DMS53 treated with DMSO at 0.1 percent for 48 hours (cell line): Measurements from ENCODE around the gene PCDHGA2.
"Not testable (repeated sequence)": the region's sequence is repeated elsewhere in the genome, so short reads cannot be mapped to it uniquely, and the experiment has no call there.

ENCODE experiments used
- DNase-seq: peaks from one replicate; lab custom pipeline; 2025; ENCODE audit not compliant: unreplicated experiment; lab: John Stamatoyannopoulos, UW

PCDHGA2 gene

GRCh38 chr5:141346017-141346416, 7.5 kb downstream of the PCDHGA2 start:
- DNase-seq, result not testable (repeated sequence)

DNA sequence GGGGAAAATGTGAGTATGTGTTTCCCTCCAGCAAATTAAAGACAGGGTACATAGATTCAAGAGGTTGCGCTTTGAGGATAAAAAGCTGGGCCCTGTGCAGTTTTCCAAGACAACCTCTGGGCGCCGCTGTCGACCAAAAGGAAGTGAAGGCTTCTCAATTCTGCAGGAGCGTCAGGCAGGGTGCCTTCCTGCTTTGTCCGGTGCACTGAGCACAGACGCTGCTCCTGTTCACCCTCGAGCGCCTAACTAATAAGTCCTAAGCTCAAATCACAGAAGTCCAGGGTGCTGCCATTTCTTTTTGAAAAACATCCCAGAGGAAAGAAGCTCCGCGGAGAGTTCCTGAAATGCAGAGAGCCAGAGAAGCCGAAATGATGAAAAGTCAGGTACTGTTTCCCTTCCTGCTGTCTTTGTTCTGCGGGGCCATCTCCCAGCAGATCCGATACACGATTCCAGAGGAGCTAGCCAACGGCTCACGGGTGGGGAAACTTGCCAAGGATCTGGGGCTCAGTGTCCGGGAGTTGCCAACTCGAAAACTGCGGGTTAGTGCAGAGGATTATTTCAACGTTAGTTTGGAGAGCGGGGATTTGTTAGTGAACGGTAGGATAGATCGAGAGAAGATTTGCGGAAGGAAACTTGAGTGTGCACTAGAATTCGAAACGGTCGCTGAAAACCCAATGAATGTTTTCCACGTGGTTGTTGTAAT, 11.5 kb downstream of the PCDHGA2 start, which contains the start of gene PCDHGB1:
PCDHGB1 (plus strand) TSS at position 183 of the 703 bp plus-strand sequence; CDS start at position 345, 162 bp downstream.
- peak; percentile 85 for DNase-seq

DNA sequence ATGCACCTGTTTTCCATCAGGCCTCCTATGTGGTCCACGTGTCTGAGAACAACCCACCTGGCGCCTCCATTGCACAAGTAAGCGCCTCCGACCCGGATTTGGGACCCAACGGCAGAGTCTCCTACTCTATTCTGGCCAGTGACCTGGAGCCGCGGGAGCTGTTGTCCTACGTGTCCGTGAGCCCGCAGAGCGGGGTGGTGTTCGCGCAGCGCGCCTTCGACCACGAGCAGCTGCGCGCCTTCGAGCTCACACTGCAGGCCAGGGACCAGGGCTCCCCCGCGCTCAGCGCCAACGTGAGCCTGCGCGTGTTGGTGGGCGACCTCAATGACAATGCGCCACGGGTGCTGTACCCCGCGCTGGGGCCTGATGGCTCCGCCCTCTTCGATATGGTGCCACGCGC, 13.0 kb downstream of the PCDHGA2 start:
- no peak for DNase-seq

GRCh38 chr5:141354900-141355469, 16.4 kb downstream of the PCDHGA2 start, which contains the start of gene PCDHGA4:
PCDHGA4 (plus strand) TSS chr5:141355021; CDS start chr5:141355108, 87 bp downstream.
- DNase-seq, result no peak

DNA sequence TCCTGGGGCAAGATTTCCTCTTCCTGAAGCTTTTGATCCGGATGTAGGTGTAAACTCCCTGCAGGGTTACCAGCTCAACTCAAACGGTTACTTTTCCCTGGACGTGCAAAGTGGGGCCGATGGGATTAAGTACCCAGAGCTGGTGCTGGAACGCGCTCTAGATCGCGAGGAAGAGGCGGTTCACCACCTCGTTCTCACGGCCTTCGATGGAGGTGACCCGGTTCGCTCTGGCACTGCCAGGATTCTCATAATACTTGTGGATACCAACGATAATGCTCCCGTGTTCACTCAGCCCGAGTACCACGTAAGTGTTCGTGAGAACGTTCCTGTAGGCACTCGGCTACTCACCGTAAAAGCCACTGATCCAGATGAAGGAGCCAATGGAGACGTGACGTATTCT, 17.1 kb downstream of the PCDHGA2 start:
- DNase-seq, result no peak

- DNase-seq, result no peak
Measured at GRCh38 chr5:141356133-141356532, 17.6 kb downstream of the PCDHGA2 start.

DNA sequence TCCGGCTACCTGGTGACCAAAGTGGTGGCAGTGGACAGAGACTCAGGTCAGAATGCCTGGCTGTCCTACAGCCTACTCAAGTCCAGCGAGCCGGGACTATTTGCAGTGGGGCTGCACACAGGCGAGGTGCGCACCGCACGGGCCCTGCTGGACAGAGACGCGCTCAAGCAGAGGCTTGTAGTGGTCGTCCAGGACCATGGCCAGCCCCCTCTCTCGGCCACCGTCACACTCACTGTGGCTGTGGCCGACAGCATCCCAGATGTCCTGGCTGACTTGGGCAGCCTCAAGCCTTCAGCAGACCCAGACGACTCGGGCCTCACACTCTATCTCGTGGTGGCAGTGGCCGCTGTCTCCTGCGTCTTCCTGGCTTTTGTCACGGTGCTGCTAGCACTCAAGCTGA, 18.4 kb downstream of the PCDHGA2 start:
- DNase-seq, result no peak

DNA sequence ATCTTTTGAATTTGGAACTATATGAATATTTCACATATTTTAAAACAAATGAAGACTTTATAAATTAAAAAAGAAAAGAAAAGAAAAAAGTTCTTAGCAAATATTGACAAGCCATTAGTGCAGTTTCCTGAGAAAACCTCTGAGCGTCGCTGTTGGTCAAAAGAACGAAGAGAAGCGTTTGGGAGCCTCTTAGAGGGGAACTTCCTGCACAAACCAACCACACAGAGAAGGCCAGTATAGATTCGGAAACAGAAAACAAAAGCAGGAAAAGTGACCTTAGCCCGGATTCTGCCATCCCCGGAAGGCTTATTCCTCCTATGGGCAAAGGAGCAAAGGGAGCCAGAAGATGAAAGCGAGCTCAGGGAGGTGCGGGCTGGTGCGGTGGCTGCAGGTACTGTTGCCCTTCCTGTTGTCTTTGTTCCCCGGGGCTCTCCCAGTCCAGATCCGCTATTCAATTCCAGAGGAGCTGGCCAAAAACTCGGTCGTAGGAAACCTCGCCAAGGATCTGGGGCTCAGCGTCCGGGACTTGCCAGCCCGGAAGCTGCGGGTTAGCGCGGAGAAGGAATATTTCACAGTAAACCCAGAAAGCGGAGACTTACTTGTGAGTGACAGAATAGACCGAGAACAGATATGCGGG, 21.3 kb downstream of the PCDHGA2 start, which contains the start of gene PCDHGB2:
PCDHGB2 (plus strand) TSS at position 205 of the 637 bp plus-strand sequence; CDS start at position 347, 142 bp downstream.
- DNase-seq, result no peak

- no peak for DNase-seq
Measured at GRCh38 chr5:141360685-141361084, 22.1 kb downstream of the PCDHGA2 start.

GRCh38 chr5:141362719-141363118, 24.2 kb downstream of the PCDHGA2 start:
- DNase-seq, result no peak

GRCh38 chr5:141363952-141364660, 25.5 kb downstream of the PCDHGA2 start, which contains the start of gene PCDHGA5:
PCDHGA5 (plus strand) TSS chr5:141364162; CDS start chr5:141364331, 169 bp downstream.
- DNase-seq, result no peak

- DNase-seq, result no peak
Measured at GRCh38 chr5:141366016-141366896, 27.7 kb downstream of the PCDHGA2 start.

DNA sequence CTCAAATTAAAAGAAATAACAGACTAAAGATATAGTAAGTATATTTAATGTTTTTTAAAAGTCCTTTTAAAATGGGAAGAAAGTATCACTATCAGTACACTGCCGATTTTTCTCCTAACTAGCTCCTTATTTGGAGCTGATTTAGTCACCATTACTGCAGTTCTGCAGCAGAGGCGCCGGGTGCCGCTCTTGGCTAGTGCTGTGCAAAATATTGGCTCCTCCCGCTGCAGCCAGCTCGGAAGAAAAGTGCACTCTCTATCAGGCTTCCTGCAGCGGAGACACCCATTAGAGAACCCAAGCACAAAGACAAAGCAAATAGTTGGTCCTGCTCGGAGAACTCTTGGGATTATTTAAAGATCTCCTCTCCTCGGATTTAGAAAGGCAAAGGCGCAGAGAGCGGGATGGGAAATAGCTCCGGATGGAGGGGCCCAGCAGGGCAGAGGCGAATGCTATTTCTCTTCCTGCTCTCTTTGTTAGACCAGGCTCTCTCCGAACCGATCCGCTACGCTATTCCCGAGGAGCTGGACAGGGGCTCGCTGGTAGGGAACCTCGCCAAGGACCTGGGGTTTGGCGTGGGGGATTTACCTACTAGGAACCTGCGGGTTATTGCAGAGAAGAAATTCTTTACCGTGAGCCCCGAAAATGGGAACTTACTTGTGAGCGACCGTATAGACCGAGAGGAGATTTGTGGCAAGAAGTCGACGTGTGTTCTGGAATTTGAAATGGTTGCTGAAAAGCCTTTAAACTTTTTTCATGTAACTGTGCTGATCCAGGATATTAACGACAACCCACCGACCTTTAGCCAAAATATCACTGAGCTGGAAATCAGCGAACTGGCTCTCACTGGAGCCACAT, 31.7 kb downstream of the PCDHGA2 start, which contains the start of gene PCDHGB3:
PCDHGB3 (plus strand) TSS at position 249 of the 855 bp plus-strand sequence; CDS start at position 402, 153 bp downstream.
- DNase-seq, result peak; percentile 10

- DNase-seq, result no peak
Measured at GRCh38 chr5:141371572-141372475, 33.3 kb downstream of the PCDHGA2 start.

DNA sequence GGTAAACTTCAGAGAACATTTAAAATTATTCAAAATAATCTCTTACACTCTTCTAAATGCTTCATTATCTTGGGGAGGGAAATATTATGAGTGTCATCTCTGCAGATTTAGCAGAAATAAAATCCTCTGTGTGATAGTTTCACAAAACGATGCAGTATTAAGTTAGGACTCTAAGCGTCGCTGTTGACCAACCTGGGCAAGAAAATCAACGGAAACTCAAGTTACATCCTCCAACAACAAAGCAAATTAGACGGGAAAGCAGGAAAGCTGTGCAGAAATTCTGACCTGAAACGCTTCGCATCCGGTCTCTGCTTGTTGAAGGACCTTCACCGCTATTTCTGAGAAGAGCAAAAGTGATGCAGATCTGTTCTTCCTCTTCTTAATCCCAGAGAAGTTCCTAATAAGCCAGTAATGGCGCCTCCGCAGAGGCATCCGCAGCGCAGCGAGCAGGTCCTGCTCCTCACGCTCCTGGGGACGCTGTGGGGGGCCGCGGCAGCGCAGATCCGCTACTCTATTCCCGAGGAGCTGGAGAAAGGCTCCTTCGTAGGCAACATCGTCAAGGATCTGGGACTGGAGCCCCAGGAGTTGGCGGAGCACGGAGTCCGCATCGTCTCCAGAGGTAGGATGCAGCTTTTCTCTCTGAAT, 35.2 kb downstream of the PCDHGA2 start, which contains the start of gene PCDHGA6:
PCDHGA6 (plus strand) TSS at position 219 of the 645 bp plus-strand sequence; CDS start at position 412, 193 bp downstream.
- peak; percentile 12 for DNase-seq

DNA sequence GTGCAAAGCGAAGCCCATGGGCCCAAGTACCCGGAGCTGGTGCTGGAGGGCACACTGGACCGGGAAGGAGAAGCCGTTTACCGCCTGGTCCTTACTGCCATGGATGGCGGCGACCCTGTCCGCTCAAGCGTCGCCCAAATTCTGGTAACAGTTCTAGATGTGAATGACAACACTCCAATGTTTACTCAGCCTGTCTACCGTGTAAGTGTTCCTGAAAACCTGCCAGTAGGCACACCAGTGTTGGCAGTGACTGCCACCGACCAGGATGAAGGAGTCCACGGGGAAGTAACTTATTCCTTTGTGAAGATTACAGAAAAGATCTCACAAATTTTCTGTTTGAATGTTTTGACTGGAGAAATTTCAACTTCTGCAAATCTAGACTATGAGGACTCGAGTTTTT, 36.1 kb downstream of the PCDHGA2 start:
- DNase-seq, result no peak

GRCh38 chr5:141375444-141376155, 37.0 kb downstream of the PCDHGA2 start:
- DNase-seq, result not testable (repeated sequence)
